Measurements from ENCODE around the gene KASH5.
A peak's percentile ranks its signal among the peaks of the same experiment; 100 is the strongest.
"Not testable (repeated sequence)": the region's sequence is repeated elsewhere in the genome, so short reads cannot be mapped to it uniquely, and the experiment has no call there.

The KASH5 gene

DNA sequence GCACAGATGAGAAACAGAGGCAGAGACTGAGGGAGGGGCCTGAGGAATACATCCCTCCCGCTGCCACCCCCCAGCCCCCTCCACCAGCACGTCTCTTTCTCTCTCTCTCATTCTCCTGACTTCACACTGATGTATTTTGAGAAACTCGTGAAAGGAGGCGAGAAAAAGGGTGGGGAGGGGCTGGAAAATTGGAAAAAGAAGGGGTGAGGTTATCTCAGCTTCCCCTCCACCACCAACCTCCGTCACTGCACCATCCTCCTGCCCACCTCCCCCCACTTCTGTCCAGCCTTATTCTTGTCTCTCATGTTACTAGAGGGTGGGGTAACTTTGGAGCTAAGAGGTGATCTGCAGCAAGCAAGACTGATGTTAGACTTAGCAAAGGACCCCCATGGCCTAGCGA, 51.8 kb downstream of the KASH5 start:
- no peak for DNase-seq

DNA sequence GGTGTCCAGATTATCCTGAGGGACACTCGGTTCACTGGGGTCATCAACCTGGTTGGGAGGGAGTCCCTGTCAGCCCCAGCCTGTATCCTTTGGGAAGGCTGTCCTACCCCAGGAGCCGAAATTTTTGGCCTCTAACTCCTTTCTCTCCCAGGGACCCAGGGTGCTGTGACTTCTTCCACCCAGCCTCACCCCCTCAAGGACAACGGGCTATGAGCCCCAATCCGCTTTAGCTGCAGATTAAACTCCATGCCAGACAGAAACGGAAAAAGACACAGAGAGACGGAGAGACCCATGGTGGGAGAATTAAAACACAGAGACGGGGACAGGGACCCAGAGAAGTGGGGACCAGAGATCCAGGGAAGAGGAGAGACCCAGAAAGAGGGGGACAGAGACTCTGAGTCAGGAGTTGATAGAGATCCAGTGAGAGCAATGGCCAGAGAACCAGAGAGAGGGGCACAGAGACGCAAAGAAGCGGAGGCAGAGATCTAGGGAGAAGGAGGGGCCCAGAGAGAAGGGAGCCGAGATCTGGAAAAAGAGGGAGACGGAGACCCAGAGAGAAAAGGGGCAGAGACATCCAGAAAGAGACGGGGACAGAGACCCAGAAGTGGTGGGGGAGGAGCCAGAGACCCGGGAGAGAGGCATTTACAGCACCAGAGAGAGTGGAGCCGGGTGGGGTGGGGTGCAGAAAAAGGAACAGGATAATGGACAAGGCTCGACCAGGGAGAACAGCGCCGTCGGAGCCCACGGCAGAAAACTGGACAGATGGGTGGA, 52.6 kb downstream of the KASH5 start:
- no peak for DNase-seq

DNA sequence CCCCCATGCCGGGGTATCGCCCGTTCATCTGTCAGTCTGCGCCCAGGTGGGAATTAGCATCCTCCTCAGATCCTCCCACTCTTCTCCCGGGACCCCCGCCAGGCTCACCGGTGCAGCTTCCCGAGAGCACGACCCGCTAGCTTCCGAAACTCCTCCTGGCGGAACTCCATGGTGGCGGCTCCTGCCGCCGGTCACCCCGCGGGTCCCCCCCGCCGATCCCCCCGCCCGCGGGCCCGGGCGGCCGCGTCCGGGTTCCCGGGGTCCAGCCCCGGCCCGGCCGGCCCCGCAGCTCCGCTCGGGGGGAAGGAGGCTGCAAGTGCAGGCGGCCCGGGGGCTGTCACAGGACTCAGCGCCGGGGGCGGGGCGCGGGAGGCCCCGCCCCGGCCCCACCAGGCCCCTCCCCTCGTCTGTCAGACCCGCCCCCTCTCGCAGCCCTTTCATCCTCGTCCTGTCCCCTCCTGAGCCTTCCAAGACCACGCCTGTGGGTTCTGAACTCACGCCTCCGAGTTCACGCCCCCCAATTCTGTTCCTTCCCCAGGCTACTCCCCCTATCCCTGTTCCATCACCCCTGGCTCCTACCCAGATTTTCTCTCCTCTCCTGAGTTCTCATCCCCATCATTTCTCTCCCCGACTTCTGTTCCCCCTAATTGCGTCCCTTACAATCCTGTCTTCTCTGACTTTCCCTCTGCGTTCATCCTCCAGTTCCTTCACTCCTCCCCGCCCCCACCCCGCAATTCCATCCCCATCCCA, 53.3 kb downstream of the KASH5 start, which contains the start of gene SLC17A7:
Gene SLC17A7, minus strand, starts transcription at position 318 of the 750 bp plus-strand sequence. Its CDS starts 148 bp downstream, at position 170.
- DNase-seq, result no peak

DNA sequence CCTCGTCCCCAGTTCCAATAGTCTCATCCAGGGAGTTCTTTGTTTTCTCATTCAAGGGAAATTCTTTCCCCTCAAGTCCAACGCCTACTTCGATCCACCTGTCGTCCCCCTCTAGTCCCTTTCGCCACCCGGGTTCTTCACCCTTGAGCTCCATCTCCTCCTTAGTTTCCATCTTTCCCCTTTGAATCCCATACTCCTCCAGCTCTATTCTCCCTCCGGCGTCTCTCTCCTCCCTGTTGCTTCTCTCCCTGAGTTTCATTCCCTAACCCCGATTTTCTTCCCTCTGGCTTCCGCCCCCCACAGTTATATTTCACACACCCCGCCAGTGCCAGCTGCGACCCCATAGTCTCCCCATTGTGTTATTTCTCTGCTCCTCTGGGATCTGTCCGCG, 53.9 kb downstream of the KASH5 start:
- DNase-seq, result no peak

DNA sequence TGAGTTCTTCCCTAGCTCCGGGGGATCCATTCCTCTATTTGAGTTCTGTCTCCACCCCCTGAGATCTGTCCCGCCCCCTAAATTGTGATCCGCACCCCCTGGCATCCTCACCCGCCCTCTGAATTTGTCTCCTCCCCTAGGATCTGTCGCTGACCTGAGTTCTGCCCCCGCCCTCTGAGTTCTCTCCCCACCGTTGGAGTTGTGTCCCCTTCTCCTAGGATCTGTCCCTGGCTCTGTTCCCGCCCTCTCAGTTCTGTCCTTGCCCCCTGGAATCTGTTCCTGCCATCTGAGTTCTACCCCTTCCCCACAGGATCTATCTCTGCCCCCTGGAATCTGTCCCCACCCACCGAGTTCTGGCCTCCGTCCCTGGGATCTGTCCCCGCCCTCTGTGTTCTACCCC, 54.3 kb downstream of the KASH5 start:
- DNase-seq, result no peak

DNA sequence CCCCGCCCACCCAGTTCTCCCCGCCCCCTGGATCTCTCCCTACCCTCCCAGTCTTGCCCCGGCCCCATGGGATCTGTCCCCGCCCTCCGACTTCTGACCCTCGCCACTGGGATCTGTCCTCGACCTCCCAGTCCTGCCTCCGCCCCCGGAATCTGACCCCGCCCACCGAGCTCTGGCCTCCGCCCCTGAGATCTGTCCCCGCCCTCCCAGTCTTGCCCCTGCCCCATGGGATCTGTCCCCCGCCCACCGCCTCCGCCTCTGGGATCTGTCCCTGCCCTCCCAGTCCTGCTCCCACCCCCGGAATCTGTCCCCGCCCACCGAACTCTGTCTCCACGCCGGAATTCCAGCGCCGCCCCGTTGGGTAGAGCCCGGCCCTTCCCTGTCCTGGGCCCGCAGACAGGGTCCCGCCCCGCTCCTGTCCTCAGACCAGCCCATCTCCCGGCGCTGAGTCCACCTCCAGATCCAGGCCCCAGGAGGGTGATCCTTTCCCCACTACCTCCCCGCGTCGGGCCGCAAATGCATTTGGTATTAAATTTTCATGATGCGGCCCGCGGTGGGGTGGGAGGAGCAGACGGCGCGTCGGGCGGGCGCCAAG, 54.8 kb downstream of the KASH5 start:
- no peak for DNase-seq

DNA sequence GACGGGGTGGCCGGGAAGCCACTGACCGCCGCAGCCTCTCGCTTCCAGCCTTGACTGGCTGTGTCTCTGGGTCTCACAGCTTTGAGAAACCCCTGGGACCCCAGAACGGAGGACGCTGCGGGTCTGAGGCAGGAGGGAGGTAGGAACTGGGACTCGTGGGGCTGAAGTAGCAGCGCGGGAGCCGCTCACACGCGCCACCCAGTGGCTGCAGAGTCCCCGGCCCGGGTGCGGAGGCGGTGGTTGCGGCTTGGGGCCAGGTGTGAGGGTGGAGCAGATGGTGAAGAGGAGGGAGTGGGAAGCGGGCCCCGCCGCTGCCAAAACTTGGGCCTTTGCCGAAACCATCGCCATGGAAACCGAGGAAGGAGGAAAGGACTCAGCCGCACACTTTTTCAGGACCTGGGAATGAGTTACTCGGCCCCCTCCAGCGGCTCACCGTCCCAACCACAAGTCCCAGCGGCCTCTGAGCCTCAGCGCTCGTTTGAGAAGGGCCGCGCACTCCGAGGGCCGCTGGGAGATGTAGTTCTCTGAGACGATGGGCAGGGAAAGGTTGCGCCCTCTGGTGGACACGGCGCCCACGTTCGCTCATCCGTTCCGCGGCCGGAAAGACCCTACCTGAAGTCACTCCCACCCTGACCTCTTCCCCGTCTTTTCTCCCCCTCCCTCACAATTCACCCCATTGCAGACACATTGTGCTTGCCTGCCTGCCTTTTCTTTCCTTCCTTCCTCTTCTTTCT, 55.5 kb downstream of the KASH5 start:
- peak; percentile 95 for DNase-seq

DNA sequence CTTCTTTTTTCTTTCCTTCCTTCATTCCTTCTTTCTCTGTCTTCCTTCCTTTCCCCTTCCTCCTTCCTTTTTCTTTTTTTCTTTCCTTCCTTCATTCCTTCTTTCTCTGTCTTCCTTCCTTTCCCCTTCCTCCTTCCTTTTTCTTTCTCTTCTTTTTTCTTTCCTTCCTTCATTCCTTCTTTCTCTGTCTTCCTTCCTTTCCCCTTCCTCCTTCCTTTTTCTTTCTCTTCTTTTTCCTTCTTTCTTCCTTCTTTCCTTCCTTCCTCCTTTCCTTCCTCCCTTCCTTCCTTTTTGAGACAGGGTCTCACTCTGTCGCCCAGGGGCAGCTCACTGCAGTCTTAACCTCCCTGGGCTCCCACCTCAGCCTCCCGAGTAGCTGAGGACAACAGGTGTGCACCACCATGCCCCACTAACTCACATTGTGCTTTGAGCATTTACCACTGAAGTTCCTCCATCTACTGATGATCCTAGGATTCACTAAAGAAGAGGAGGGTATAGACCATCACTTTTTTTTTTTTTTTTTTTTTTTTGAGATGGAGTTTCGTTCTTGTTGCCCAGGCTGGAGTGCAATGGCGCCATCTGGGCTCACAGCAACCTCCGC, 56.2 kb downstream of the KASH5 start:
- DNase-seq, result not testable (repeated sequence)

DNA sequence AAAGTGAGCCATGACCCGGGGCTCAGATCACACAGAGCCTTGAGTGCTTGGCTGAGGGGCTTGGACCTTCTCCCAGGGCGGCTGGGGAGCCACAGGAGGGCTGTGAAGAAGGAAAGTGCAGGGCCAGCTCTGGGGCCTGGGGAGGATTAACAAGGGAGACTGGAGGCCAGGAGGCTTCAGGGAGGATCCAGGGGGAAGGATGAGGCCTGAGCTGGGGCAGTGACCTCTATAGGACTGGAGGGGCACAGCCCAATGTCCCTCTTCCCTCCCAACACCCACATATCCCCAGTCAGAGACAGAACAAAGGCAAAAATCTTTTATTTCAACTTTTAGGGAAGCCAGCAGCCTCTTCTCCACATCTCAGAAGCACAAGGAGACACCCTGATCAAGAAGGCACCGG, 57.9 kb downstream of the KASH5 start:
- no peak for DNase-seq

DNA sequence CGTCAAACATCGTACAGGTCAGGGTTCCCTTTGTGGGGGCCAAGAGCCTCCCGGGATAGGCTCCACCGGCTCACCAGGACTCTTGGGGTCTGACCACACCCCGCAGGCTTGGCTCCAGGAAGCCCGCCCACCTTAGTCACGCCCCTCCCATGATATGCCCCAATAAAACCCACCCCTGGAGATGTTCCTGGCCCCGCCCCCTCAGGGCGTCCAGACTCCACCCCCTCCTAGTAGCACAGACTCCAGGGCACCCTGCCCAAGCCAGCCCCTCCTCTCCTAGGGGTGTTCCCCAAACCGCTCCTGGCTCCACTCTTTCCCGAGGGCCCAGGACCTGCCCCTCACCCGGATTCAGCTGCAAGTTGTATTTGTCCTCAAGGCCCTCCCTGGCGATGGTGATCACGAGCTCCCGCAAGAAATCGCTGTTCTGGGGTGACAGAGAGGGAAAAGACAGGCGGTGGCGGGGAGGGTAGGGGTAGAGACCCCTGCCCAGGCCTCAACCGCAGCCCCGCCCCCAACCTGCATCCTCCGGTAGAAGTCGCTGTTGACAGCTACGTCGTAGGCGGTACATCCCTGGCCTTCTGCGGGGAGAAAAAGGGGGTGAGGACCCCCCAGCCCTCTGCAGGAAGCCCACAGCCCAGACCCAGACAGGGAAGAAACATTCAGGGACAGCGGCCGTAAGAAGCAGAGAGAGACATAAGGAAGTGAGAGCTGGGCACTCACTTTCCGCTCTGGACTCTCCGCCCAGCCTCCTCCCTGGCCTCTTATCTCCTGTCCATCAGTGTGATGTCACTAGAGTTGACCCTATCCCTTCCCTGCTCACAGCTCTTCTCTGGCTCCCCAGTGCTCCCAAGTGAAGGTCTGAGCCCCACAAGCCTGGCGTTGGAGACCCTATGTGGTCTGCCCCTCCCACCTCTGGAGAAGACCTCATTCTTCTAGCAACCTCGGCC, 59.7 kb downstream of the KASH5 start:
- DNase-seq, result no peak

DNA sequence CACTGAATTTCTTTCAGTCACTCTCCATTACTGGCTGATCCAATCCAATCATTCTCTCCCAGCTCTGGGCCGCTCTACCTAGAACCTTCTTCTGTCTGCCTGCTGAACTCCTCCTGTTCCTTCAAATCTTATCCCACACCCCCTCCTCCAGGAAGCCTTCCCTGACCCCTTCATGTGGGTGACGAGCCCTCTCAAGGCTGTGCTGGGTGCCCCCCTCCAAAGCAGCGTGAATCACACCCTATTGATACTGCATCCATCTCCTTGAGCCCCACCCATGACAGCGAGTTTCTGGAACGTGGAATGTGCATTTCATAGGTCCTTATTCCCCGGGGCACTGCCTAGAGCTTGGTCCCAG, 60.4 kb downstream of the KASH5 start:
- no peak for DNase-seq

DNA sequence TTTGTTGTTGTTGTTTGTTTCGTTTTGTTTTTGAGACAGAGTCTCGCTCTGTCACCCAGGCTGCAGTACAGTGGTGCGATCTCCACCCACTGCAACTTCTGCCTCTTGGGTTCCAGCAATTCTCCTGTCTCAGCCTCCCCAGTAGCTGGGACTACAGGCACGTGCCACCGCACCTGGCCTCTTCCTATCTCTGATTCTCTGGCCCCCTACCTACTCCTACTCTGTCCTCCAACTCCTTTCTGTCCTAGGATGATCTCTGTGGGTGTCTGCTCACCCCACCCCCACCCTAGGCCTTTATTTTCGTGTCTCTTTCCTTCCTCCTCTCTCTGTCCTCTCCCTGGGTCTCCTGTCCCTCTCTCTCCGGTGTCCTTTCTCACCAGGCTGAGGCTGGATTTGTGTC, 62.4 kb downstream of the KASH5 start:
- DNase-seq, result no peak

DNA sequence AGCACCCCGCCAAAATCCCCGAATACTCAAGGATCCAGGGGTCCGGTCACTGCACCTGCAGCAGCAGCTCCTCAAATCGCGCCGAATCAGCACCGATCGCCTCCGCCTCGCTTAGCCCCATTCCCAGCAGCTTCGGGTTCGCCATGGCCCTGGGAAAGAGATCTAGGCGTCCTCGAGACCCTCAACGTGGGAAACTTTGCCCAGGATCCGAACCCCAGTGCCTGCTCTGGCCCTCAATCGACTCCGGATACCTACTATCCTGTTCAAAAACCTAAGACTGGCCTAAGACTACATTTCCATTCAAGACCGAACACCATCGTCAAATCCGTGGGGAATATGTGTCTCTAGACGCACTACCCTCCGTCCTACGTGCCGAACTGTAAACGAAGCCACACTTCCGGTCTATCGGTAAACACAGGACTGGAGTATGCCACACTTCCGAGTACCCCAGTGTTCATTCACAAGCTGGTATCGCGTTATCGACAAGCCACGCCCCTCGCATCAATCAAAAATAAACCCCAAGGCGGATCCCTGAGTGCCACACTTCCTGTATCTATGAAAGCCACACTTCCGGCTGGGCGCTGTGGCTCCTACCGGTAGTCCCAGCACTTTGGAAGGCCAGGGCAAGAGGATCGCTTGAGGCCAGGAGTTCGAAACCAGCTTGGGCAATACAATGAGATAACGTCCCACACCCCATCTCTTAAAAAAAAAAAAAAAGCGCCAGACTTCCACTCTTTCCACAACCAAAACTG, 63.6 kb downstream of the KASH5 start, which contains the start of gene PIH1D1:
Gene PIH1D1, minus strand, starts transcription at position 385 of the 752 bp plus-strand sequence. Its CDS starts 240 bp downstream, at position 145.
- peak; percentile 100 for DNase-seq

DNA sequence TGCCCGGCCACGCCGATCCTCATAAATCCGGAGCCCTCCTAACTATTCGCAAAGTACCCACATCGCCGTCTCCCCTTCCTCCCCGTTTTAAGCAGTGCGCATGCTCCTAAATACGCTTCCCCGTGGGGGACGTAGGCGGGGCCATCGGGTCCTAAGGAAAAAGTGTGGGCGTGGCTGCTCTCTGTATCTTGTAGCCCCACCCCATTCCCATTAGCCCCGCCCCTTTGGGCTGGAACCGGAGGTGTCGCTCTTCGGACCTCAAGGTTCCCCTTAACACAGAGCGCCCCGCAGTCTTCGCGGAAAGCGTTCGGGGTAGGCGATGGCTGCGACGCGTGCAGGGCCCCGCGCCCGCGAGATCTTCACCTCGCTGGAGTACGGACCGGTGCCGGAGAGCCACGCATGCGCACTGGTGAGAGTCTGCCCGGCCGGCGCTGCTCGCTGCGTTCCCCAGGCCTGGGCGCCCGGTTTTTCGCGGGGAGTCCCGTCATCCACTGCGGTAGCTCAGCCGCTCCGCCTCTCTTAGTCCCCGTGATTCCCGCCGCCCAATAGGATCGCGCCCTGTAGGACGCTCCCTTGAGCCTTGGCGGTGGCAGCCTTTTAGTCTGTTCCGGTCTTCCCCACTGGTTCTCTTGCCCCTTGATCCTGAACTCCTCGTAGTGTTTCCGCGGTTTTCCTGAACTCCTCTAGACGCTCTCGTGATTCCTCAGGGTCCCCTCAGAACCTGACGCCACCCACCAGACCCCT, 65.1 kb downstream of the KASH5 start, which contains the start of gene ALDH16A1:
Gene ALDH16A1, plus strand, starts transcription at position 213 of the 744 bp plus-strand sequence. Its CDS starts 107 bp downstream, at position 320.
- peak; percentile 99 for DNase-seq

DNA sequence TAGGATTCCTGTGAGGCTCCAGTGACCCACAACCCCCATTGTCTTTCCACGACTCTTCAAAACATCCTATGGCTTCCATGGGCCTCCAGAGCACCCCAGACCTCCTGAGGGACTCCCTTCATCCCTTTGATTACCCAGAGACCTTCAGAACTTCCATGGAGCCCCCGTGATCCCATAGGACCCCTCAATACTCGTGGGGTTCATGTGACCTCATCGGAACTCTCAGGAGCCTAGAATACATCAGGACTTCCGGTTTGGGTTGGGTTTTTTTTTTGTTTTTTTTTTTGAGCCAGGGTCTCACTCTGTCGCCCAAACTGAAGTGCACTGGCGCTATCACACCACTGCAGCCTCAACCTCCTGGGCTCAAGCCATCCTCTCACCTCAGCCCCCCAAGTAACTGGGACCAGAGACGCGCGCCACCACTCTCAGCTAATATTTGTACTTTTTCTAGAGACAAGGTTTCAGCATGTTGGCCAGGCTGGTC, 65.8 kb downstream of the KASH5 start:
- no peak for DNase-seq

DNA sequence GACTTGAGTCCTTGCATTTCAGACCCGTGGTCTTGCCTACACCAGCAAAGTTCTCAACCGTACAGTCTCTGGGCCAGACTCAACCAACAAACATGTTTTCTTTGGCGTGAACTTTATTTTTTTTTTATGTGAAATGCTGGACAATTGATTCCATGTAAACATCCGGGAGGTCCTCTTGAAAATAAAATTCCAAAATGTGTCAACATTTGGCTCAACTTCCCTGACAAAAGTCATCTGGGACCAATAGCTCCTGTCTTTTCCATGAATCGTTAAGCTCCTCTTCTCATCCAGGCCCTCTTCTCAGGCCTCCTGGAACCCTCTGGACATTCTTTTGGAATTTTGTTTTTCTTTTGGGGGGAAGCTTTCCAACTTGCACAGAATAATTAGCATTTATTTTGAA, 67.7 kb downstream of the KASH5 start:
- no peak for DNase-seq

DNA sequence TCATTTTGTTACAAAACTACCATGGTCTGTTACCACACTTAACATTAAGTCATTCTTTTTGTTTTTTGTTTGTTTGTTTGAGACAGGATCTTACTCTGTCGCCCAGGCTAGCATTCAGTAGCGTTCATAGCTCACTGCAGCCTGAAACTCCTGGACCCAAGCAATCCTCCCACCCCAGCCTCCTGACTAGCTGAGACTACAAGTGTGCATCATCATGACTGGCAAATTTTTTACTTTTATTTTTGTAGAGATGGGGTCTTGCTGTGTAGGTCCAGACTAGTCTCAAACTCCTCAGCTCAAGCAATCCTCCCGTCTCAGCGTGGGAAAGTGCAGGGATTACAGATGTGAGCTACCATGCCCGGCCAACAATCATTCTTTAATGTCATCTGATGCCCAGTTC, 68.3 kb downstream of the KASH5 start:
- DNase-seq, result no peak

DNA sequence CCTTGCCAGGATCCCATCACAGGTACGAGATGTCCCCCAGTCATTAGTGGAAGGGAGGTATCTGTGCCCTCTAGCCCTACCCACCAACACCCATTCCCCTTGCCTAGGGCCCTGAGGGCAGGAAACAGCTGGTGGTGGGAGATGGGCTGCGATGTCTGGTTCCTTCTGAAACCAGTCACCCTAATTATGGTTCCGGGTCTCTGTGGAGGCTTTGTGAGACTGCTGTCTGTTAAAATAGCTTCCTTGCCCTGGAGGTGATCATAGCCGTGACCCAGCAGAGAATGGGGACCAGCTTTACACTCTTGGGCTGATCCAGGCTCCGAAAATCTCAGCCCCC, 70.5 kb downstream of the KASH5 start:
- peak; percentile 68 for DNase-seq

DNA sequence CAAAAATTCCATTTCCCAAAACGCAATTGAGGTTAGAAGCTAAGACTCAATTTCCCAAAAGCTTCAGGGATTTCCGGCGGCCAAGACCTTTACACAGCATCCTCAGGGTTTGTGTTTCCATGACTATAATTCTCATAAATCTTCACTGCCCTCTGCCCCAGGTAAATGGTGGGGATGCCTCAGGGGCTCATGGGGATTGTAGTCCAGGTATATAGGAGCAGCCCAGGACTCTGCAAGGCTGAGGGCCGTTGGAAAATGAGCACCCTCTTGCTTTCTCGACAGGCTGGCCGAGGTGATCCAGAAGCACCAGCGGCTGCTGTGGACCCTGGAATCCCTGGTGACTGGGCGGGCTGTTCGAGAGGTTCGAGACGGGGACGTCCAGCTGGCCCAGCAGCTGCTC, 71.3 kb downstream of the KASH5 start:
- no peak for DNase-seq

DNA sequence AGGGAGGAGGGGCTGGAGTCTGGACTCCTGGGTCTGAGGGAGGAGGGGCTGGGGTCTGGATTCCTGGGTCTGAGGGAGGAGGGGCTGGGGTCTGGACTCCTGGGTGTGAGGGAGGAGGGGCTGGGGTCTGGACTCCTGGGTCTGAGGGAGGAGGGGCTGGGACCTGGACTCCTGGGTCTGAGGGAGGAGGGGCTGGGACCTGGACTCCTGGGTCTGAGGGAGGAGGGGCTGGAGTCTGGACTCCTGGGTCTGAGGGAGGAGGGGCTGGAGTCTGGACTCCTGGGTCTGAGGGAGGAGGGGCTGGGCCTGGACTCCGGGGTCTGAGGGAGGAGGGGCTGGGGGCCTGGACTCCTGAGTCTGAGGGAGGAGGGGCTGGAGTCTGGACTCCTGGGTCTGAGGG, 73.1 kb downstream of the KASH5 start:
- DNase-seq, result not testable (repeated sequence)
